Caki2 (cell line): ENCODE measurements around the gene IRF3. TPM values are rescaled to one million over a fixed set of nuclear protein-coding genes. Genes with fewer than 3 reads are reported as not detected.

Experiments
- total RNA-seq: library from RNA; depleted of rRNA; stranded (reverse); fragments of >200 nt; shearing (Covaris generic); gene quantifications from 2 replicates; pipeline ENCODE4 v1.2.3, GENCODE V29; 2014; ENCODE audit warnings: low replicate concordance; rRNA removed

Gene IRF3
- total RNA-seq, 1 experiment from 2014 or later, result 116 TPM

Other genes starting within 250 kb of the IRF3 start
- gene PTH2, start 242.4 kb downstream of the IRF3 start, total RNA-seq, result not detected in 2 replicates
- not detected in 2 replicates for gene GFY, start 240.5 kb downstream of the IRF3 start, total RNA-seq
- not detected in 2 replicates for gene SLC17A7, start 224.3 kb downstream of the IRF3 start, total RNA-seq
- 142 and 146 TPM in 2 replicates for gene PIH1D1, start 214.0 kb downstream of the IRF3 start, total RNA-seq
- gene ALDH16A1, start 212.6 kb downstream of the IRF3 start, total RNA-seq, result 83.2 and 88.7 TPM in 2 replicates
- 0.35 and 0.71 TPM in 2 replicates for gene FLT3LG, start 191.6 kb downstream of the IRF3 start, total RNA-seq
- gene RPL13A, start 178.2 kb downstream of the IRF3 start, total RNA-seq, result 2,724 and 3,070 TPM in 2 replicates
- gene RPS11, start 169.4 kb downstream of the IRF3 start, total RNA-seq, result 2,936 and 3,126 TPM in 2 replicates
- gene FCGRT, start 153.2 kb downstream of the IRF3 start, total RNA-seq, result 75.4 and 121 TPM in 2 replicates
- 0.27 and 0.52 TPM in 2 replicates for gene RCN3, start 137.9 kb downstream of the IRF3 start, total RNA-seq
- gene NOSIP, start 85.3 kb downstream of the IRF3 start, total RNA-seq, result 172 and 190 TPM in 2 replicates
- gene PRRG2, start 84.5 kb downstream of the IRF3 start, total RNA-seq, result 9.5 TPM in 1 of 2 replicates, not detected in the other
- 1.3 and 2.3 TPM in 2 replicates for gene PRR12, start 74.7 kb downstream of the IRF3 start, total RNA-seq
- 140 and 190 TPM in 2 replicates for gene RRAS, start 25.7 kb downstream of the IRF3 start, total RNA-seq
- 18.5 and 28.2 TPM in 2 replicates for gene SCAF1, start 23.6 kb downstream of the IRF3 start, total RNA-seq
- gene BCL2L12, start 76 bp upstream of the IRF3 start, total RNA-seq, result 3.0 TPM in 1 of 2 replicates, not detected in the other
- 432 and 563 TPM in 2 replicates for gene PRMT1, start 11.4 kb upstream of the IRF3 start, total RNA-seq
- gene ADM5, start 23.7 kb upstream of the IRF3 start, total RNA-seq, result 1.1 and 3.2 TPM in 2 replicates
- 21.2 and 26.7 TPM in 2 replicates for gene CPT1C, start 25.3 kb upstream of the IRF3 start, total RNA-seq
- not detected in 2 replicates for gene TSKS, start 97.4 kb upstream of the IRF3 start, total RNA-seq
- 290 and 317 TPM in 2 replicates for gene AP2A1, start 101.1 kb upstream of the IRF3 start, total RNA-seq
- gene FUZ, start 147.4 kb upstream of the IRF3 start, total RNA-seq, result 50.1 and 84.7 TPM in 2 replicates
- gene MED25, start 152.4 kb upstream of the IRF3 start, total RNA-seq, result 27.0 and 34.7 TPM in 2 replicates
- 126 and 143 TPM in 2 replicates for gene PTOV1, start 185.3 kb upstream of the IRF3 start, total RNA-seq
- 61.9 and 99.6 TPM in 2 replicates for gene PNKP, start 201.7 kb upstream of the IRF3 start, total RNA-seq
- gene AKT1S1, start 211.5 kb upstream of the IRF3 start, total RNA-seq, result 8.0 and 12.9 TPM in 2 replicates
- gene TBC1D17, start 211.8 kb upstream of the IRF3 start, total RNA-seq, result 7.1 and 7.8 TPM in 2 replicates
- 8.9 and 9.5 TPM in 2 replicates for gene IL4I1, start 231.0 kb upstream of the IRF3 start, total RNA-seq